ENCODE measurements around the gene KLK11. TPM values are rescaled to one million over a fixed set of nuclear protein-coding genes. Genes with fewer than 3 reads are reported as not detected.

Gene KLK11
- total and polyA plus RNA-seq, 2 donors (not counting 3 experiments of a cell fraction or from before 2014, with no cell fraction given) = not detected

GRCh38 chr19:51027126-51027806 lies 850 bp upstream of the KLK11 start:
- ChIA-PET POLR2A (no interaction called here), CTCF (interaction anchor here (2.3 kb wide), 1 partner anchor 10 kb away, joined by 11 read pairs; no protein-coding TSS in a partner anchor)
- Histone ChIP-seq H3K9me1 (replicated peaks; ENCODE audit: control insufficient read depth, extremely low read depth, insufficient read depth, low read length) (no peaks in the 10 kb centered on the region), H3K79me2 (ENCODE audit: control insufficient read depth, insufficient read depth, low read length) (no peaks in the 10 kb centered on the region), H3K36me3 (ENCODE audit: control insufficient read depth in 2 of 2, extremely low read depth in 1 of 2, insufficient read depth in 2 of 2, low read length in 2 of 2) (no peaks in the 10 kb centered on the region), H4K20me1 (replicated peaks; ENCODE audit: control insufficient read depth, extremely low read depth, insufficient read depth, low read length) (no peaks in the 10 kb centered on the region), H2AFZ (ENCODE audit: low read depth, low read length) (no peak overlapping the region), H3K27ac (ENCODE audit: insufficient read depth, low read depth, low read length) (no peak overlapping the region), H3K9me3 (replicated peaks; ENCODE audit: control insufficient read depth, insufficient read depth, low read length) (no peaks in the 10 kb centered on the region), H3K4me2 (ENCODE audit: insufficient read depth, low read length) (no peak overlapping the region), H3K27me3 (ENCODE audit: control insufficient read depth in 2 of 2, insufficient read depth in 2 of 2, low read length in 2 of 2) (no peaks in the 10 kb centered on the region), H3K4me3 (replicated peaks in 1 of 3; ENCODE audit: insufficient read depth in 1 of 3, low read depth in 1 of 3, low read length in 3 of 3) (no peak overlapping the region), H3K9ac (replicated peaks; ENCODE audit: extremely low read depth, insufficient read depth, low read length) (no peak overlapping the region), H3K4me1 (ENCODE audit: control insufficient read depth, extremely low read depth, insufficient read depth, low read length) (no peaks in the 10 kb centered on the region)
- FAIRE-seq (no peak), DNase-seq (ENCODE audit: low read depth, low spot score) (no peak)
- BruUV-seq (replicated peaks) = no TSS peak
- intact Hi-C loops (cut with micrococcal nuclease) (no loop called here), dilution Hi-C loops (cut with MboI; ENCODE audit: extremely low pct_ligation_motif_present, low sequenced_read_pairs) (no loop called here)
- no peak for TF ChIP-seq POLR2AphosphoS5 (IDR thresholded peaks at IDR 0.05; ENCODE audit: insufficient read depth, low read depth, low read length)

GRCh38 chr19:51025809-51026553 lies 435 bp downstream of the KLK11 start:
- TF ChIP-seq FOS (IDR thresholded peaks at IDR 0.05; ENCODE audit: borderline replicate concordance, insufficient read depth, low read length) = no peak
- TF ChIP-seq MAX (IDR thresholded peaks at IDR 0.05; ENCODE audit: insufficient read depth, insufficient read length) = no peak
- no peak for TF ChIP-seq EZH2 (IDR thresholded peaks at IDR 0.05; ENCODE audit: borderline replicate concordance, low read depth, low read length, severe bottlenecking)
- POLR2A ChIA-PET = no interaction called here
- dilution Hi-C loops (cut with MboI; ENCODE audit: extremely low pct_ligation_motif_present, low sequenced_read_pairs) (no loop called here), intact Hi-C loops (cut with micrococcal nuclease) (no loop called here)
- no peaks in the 10 kb centered on the region for H4K20me1 ChIP-seq (replicated peaks; ENCODE audit: control insufficient read depth, extremely low read depth, insufficient read depth, low read length)
- CTCF ChIA-PET = interaction anchor here (0.8 kb wide), 1 partner anchor 9 kb away, joined by 3 read pairs; no protein-coding TSS in a partner anchor
- H3K36me3 ChIP-seq (ENCODE audit: control insufficient read depth in 2 of 2, extremely low read depth in 1 of 2, insufficient read depth in 2 of 2, low read length in 2 of 2) = no peaks in the 10 kb centered on the region
- H3K9me3 ChIP-seq (replicated peaks; ENCODE audit: control insufficient read depth, insufficient read depth, low read length) = no peaks in the 10 kb centered on the region
- no peaks in the 10 kb centered on the region for H3K4me1 ChIP-seq (ENCODE audit: control insufficient read depth, extremely low read depth, insufficient read depth, low read length)
- no peaks in the 10 kb centered on the region for H3K79me2 ChIP-seq (ENCODE audit: control insufficient read depth, insufficient read depth, low read length)
- FAIRE-seq (no peak), DNase-seq (ENCODE audit: low read depth, low spot score) (no peak)
- H3K27me3 ChIP-seq (ENCODE audit: control insufficient read depth in 2 of 2, insufficient read depth in 2 of 2, low read length in 2 of 2) = no peaks in the 10 kb centered on the region
- H3K9me1 ChIP-seq (replicated peaks; ENCODE audit: control insufficient read depth, extremely low read depth, insufficient read depth, low read length) = no peaks in the 10 kb centered on the region
- H3K4me3 ChIP-seq (replicated peaks in 1 of 3; ENCODE audit: insufficient read depth in 1 of 3, low read depth in 1 of 3, low read length in 3 of 3) = no peak overlapping the region
- H3K4me2 ChIP-seq (ENCODE audit: insufficient read depth, low read length) = no peak overlapping the region
- no peak overlapping the region for H3K9ac ChIP-seq (replicated peaks; ENCODE audit: extremely low read depth, insufficient read depth, low read length)
- BruUV-seq (replicated peaks) = no TSS peak
- H3K27ac ChIP-seq (ENCODE audit: insufficient read depth, low read depth, low read length) = no peak overlapping the region
- no peak overlapping the region for H2AFZ ChIP-seq (ENCODE audit: low read depth, low read length)
